Endodermal cell (in vitro differentiated cells): ENCODE data around the gene KLF15. TPM values are rescaled to one million over a fixed set of nuclear protein-coding genes. Genes with fewer than 3 reads are reported as not detected.

Source experiments
- DNase-seq: peaks from one replicate; pipeline ENCODE4 v3.0.0-alpha.2; 2017
- H3K27ac ChIP-seq: 2 replicates; pipeline ENCODE4 v1.5.1; 2013; ENCODE audit warnings: mild to moderate bottlenecking, low read depth, low read length, moderate library complexity
- H3K27me3 ChIP-seq: 2 replicates; pipeline ENCODE4 v1.6.1; 2013; ENCODE audit warnings: mild to moderate bottlenecking, low read length, moderate library complexity; ENCODE audit not compliant: insufficient read depth, control insufficient read depth, poor library complexity, severe bottlenecking
- H3K36me3 ChIP-seq: 2 replicates; pipeline ENCODE4 v1.7.0; 2013; ENCODE audit warnings: mild to moderate bottlenecking, low read length, moderate library complexity; ENCODE audit not compliant: control insufficient read depth, insufficient read depth
- H3K4me1 ChIP-seq: one replicate; pipeline ENCODE4 v1.7.0; 2013; ENCODE audit warnings: low read length; ENCODE audit not compliant: control insufficient read depth, insufficient read depth
- H3K4me3 ChIP-seq: 2 replicates; pipeline ENCODE4 v1.5.1; 2013; ENCODE audit warnings: mild to moderate bottlenecking, low read length, moderate library complexity
- H3K9ac ChIP-seq: 2 replicates; pipeline ENCODE4 v1.6.1; 2013; ENCODE audit warnings: mild to moderate bottlenecking, low read length, moderate library complexity; ENCODE audit not compliant: poor library complexity, severe bottlenecking; ENCODE audit errors: extremely low read depth
- H3K9me3 ChIP-seq: 2 replicates; pipeline ENCODE4 v1.6.1; 2013; ENCODE audit warnings: mild to moderate bottlenecking, low read length, moderate library complexity; ENCODE audit not compliant: control insufficient read depth
- H3K27ac Mint-ChIP-seq: 2 replicates; pipeline ENCODE4 v1.8.0; 2020; ENCODE audit warnings: mixed read lengths
- H3K27me3 Mint-ChIP-seq: 2 replicates; pipeline ENCODE4 v1.8.0; 2021; ENCODE audit warnings: mild to moderate bottlenecking, mixed read lengths; ENCODE audit not compliant: insufficient read depth
- H3K36me3 Mint-ChIP-seq: 2 replicates; pipeline ENCODE4 v1.8.0; 2020; ENCODE audit warnings: low read depth, mixed read lengths
- H3K4me1 Mint-ChIP-seq: 2 replicates; pipeline ENCODE4 v1.8.0; 2020; ENCODE audit warnings: mixed read lengths
- H3K4me3 Mint-ChIP-seq: 2 replicates; pipeline ENCODE4 v1.8.0; 2020; ENCODE audit warnings: mild to moderate bottlenecking, moderate library complexity, mixed read lengths
- H3K9me3 Mint-ChIP-seq: 2 replicates; pipeline ENCODE4 v1.8.0; 2020; ENCODE audit warnings: mild to moderate bottlenecking, mixed read lengths
- WGBS, 2 experiments: methylation state at CpG; one replicate each; pipeline versions ENCODE4 v1.1.5 to v1.1.7; 2013; ENCODE audit warnings: missing lambda C conversion rate in 2 of 2, mixed read lengths in 1 of 2; ENCODE audit not compliant: insufficient coverage in 1 of 2, insufficient read length in 1 of 2; 5-methylcytosine and 5-hydroxymethylcytosine counted together
- total RNA-seq, 2 donors: library from RNA; stranded (reverse); fragmentation: NEBNext Ultra II Directional in 1 of 2; extraction: Animal tissue kit (Norgen Biotek cat#: 25700) in 1 of 2; gene quantifications; 2 replicates in 1 of 2; 3 replicates in 1 of 2; pipeline ENCODE4 v1.2.1, GENCODE V29; 2021
- TF ChIP-seq, protein P1 (sequence below): fragments of 200-600 bp; sonication (generic); conservative IDR thresholded peaks from 2 replicates; pipeline ENCODE4 v1.5.0; 2021; ENCODE audit warnings: antibody characterized with exemption, mild to moderate bottlenecking

The KLF15 gene
- total RNA-seq, 2 donors from 2014 or later: 20.7 to 31.1 TPM

DNA sequence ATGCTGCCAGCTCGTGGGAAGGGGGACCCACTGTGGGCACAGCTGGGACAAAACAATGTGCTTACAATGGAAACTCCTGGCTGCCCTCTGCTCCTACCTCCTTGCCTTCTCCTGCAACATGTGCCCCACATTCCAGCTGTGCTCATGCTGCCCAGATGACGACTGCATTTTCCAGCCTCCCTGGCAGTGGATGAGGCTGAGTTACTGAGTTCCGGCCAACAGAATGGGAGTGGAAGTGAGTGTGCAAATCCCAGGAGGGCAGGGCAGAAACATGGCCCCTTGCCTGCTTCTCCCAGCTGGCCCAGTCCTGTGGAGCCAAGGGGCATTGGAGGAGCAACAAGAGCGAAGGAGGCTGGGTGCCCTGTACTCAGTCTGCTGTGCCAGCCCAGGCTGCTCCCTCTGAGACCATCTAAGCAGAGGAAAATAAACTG, 17.1 kb downstream of the KLF15 start:
- H3K4me1 ChIP-seq: no peaks in the 10 kb centered on the region
- H3K27ac ChIP-seq: no peak overlapping the region
- H3K4me3 ChIP-seq: no peak overlapping the region
- peak; percentile 29 for DNase-seq
- Mint-ChIP-seq H3K36me3 (peaks cover 2% of the 10 kb centered on the region), H3K4me1 (peaks cover 4% of the 10 kb centered on the region), H3K4me3 (no peak overlapping the region), H3K27me3 (no peaks in the 10 kb centered on the region), H3K27ac (no peak overlapping the region), H3K9me3 (no peaks in the 10 kb centered on the region)
- H3K9ac ChIP-seq: no peak overlapping the region
- 89 to 100% methylated on average over 1 to 4 of the region's 4 CpGs for WGBS, 2 experiments
- H3K9me3 ChIP-seq: no peaks in the 10 kb centered on the region
- H3K27me3 ChIP-seq: no peaks in the 10 kb centered on the region
- TF ChIP-seq, protein P1, sequence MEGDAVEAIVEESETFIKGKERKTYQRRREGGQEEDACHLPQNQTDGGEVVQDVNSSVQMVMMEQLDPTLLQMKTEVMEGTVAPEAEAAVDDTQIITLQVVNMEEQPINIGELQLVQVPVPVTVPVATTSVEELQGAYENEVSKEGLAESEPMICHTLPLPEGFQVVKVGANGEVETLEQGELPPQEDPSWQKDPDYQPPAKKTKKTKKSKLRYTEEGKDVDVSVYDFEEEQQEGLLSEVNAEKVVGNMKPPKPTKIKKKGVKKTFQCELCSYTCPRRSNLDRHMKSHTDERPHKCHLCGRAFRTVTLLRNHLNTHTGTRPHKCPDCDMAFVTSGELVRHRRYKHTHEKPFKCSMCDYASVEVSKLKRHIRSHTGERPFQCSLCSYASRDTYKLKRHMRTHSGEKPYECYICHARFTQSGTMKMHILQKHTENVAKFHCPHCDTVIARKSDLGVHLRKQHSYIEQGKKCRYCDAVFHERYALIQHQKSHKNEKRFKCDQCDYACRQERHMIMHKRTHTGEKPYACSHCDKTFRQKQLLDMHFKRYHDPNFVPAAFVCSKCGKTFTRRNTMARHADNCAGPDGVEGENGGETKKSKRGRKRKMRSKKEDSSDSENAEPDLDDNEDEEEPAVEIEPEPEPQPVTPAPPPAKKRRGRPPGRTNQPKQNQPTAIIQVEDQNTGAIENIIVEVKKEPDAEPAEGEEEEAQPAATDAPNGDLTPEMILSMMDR: no peak
- no peaks in the 10 kb centered on the region for H3K36me3 ChIP-seq

DNA sequence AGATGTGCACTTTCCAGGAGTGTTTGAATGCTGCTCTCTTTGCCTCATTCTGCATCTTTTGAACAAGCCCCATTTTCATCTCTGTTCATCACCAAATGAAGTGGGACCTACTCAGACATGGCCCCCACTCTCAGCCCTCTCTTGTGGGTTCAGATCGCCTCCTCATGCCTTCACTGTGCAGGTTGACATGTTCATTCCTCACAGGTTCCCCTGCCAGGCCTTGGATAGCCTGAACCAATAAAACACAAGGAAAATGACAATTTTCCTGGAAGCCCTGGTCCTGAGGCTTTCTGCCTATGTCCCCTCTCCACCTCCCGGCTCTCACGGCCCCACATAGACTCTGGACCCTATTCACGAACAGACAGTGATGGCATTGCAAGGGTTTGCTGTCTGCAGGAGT, 17.7 kb downstream of the KLF15 start:
- H3K36me3 ChIP-seq: no peaks in the 10 kb centered on the region
- H3K36me3 Mint-ChIP-seq: no peaks in the 10 kb centered on the region
- DNase-seq: no peak
- no peaks in the 10 kb centered on the region for H3K4me1 ChIP-seq
- no peaks in the 10 kb centered on the region for H3K27me3 Mint-ChIP-seq
- H3K4me1 Mint-ChIP-seq: peaks cover 4% of the 10 kb centered on the region
- no peaks in the 10 kb centered on the region for H3K9me3 ChIP-seq
- H3K9me3 Mint-ChIP-seq: no peaks in the 10 kb centered on the region
- H3K27ac ChIP-seq: no peak overlapping the region
- H3K4me3 Mint-ChIP-seq: no peak overlapping the region
- 87 to 95% methylated on average over 4 of the region's 4 CpGs for WGBS, 2 experiments
- H3K27ac Mint-ChIP-seq: no peak overlapping the region
- TF ChIP-seq, protein P1: no peak
- no peak overlapping the region for H3K9ac ChIP-seq
- no peak overlapping the region for H3K4me3 ChIP-seq
- H3K27me3 ChIP-seq: no peaks in the 10 kb centered on the region

DNA sequence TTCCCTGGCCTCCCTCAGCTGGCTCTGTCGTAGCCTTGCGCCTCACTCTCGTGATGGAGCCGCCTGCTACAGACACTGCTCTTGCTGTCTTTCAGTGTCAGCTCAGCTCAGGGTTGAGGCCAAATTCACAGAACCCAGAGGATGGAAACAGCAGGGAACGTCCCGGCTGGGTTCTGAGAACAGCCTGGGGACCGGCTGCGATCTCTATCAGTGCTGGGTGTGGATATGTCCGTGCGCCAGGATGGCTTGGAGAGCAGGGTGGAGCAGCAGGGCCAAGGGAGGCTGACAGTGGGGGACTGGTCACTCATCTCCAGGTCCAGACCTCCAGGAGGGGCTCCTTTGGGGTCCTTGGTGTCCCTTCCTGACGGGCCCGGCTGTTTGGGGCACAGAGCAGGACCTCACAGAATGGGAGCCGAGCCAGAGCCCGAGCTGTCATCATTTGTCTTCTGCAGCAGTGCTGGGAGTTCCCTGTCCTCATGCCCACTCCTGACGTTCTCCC, 18.4 kb downstream of the KLF15 start:
- no peaks in the 10 kb centered on the region for H3K27me3 ChIP-seq
- no peak overlapping the region for H3K27ac ChIP-seq
- no peaks in the 10 kb centered on the region for H3K9me3 Mint-ChIP-seq
- H3K4me3 ChIP-seq: no peak overlapping the region
- no peaks in the 10 kb centered on the region for H3K36me3 ChIP-seq
- no peaks in the 10 kb centered on the region for H3K4me1 ChIP-seq
- TF ChIP-seq, protein P1: no peak
- H3K9me3 ChIP-seq: no peaks in the 10 kb centered on the region
- no peaks in the 10 kb centered on the region for H3K36me3 Mint-ChIP-seq
- H3K27me3 Mint-ChIP-seq: no peaks in the 10 kb centered on the region
- no peak overlapping the region for H3K4me3 Mint-ChIP-seq
- no peak overlapping the region for H3K9ac ChIP-seq
- peaks cover 4% of the 10 kb centered on the region for H3K4me1 Mint-ChIP-seq
- no peak overlapping the region for H3K27ac Mint-ChIP-seq
- WGBS, 2 experiments: 87 to 92% methylated on average over 13 to 15 of the region's 15 CpGs
- DNase-seq: peak; percentile 36
